NCI-H226 (cell line): Measurements from ENCODE around the gene CORO2A.
A peak's percentile ranks its signal among the peaks of the same experiment; 100 is the strongest.

Experiments
- DNase-seq: peaks from one replicate; pipeline ENCODE4 v3.0.0-alpha.2; 2015

CORO2A gene

GRCh38 chr9:98162613-98163012, 29.8 kb downstream of the CORO2A start:
- no peak for DNase-seq

DNA sequence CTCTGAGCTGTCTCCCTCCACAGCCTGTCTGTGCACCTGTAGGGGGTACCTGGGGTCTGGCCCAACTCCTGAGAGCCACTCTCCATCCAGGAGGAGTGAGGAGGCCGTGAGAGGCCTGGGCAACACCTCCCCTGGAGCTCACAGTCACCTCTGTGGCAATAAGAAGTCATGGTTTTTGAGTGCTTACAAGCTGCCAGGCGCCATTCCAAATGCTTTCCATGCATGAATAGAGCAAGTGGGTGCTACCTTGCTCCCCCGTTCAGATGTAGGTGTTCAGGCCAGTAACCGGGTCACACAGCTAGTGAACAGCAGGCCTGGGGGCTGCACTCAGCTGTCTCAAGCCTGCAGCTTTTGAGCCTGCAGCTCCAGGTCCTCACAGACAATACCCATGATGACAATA, 30.6 kb downstream of the CORO2A start:
- DNase-seq = no peak

GRCh38 chr9:98159790-98160189, 32.6 kb downstream of the CORO2A start:
- no peak for DNase-seq

- no peak for DNase-seq
Observed at GRCh38 chr9:98159301-98159700, 33.1 kb downstream of the CORO2A start.

DNA sequence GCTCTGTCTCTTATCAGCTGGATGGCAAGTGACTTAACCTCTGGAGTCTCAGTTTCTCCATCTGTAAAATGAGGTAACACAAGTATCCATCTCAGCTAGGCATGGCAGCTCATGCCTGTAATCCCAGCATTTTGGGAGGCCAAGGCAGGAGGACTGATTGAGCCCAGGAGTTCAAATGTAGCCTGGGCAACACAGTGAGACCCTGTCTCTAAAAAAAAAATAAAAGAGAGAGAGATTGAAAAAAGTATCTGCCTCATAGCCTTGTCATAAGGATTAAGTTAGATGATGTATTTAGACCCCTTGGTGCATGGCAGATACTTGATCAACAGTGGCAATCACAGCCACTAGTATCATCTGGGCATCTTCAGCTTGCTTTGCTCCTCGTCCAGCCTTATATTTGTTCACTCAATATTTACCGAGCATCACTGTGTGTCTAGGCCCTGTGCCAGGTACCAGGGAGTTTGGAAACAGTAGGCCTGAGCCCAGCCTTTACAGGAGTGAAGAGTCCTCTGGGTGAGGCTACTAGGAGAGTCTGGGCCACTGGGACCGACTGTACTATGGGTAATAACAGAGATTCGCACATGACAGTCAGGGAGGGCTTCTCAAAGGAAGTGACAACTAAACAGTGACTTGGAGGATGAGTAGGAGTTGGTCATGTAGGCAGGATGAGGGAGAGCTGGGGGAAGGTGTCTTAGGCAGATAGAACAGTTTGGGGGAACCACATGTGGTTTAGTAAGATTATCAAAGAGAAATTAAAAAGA, 34.2 kb downstream of the CORO2A start:
- no peak for DNase-seq

GRCh38 chr9:98157372-98157771, 35.1 kb downstream of the CORO2A start:
- DNase-seq = no peak

DNA sequence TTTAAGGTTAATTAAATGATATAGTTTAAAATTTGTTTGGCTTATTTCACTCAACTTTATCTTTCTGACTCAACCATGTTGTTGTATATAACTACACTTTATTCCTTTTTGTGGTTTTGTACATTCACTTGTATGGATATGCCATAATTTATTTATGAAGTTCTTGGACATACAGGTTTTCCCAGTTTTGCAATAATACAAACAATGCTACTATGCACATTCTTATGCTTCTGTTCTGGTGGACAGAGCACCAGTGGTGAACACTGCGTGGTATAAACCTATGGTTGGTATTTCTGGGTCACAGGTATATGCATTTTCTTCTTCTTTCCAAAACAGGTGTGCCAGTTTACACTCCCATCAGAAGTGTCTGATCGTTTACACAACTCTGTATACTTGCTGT, 37.8 kb downstream of the CORO2A start:
- no peak for DNase-seq

GRCh38 chr9:98152526-98152925, 39.9 kb downstream of the CORO2A start:
- no peak for DNase-seq

- DNase-seq = no peak
Observed at GRCh38 chr9:98150721-98151120, 41.7 kb downstream of the CORO2A start.

GRCh38 chr9:98150164-98150563, 42.3 kb downstream of the CORO2A start:
- no peak for DNase-seq

DNA sequence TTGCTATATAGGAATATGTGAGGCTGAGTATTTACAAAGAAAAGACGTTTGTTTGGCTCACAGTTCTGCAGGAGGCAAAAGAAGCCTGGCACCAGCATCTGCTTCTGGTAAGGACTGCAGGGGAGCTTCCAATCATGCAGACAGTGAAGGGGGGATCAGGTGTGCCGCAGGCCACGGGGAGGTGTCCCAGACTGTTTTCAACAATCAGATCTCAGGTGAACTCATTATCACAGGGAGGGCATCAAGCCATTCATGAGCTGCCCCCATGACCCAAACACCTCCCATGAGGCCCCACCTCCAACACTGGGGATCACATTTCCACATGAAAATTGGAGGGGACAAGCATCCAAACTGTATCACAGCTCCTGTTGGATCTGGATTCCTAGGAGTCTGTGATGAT, 43.0 kb downstream of the CORO2A start:
- DNase-seq = no peak

DNA sequence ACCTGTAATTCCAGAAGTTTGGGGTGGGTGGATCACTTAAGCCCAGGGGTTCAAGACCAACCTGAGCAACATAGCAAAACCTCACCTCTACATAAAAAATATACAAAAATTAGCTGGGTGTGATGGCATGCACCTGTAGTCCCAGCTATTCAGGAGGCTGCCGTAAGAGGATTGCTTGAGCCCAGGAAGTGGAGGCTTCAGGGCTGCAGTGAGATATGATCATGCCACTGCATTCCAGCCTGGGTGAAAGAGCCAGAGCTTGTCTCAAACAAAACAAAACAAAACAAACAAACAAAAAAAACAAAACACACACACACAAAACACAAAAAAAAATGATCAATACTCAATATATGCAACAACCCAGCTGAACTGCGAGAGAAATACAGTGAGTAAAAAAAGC, 44.0 kb downstream of the CORO2A start:
- no peak for DNase-seq

DNA sequence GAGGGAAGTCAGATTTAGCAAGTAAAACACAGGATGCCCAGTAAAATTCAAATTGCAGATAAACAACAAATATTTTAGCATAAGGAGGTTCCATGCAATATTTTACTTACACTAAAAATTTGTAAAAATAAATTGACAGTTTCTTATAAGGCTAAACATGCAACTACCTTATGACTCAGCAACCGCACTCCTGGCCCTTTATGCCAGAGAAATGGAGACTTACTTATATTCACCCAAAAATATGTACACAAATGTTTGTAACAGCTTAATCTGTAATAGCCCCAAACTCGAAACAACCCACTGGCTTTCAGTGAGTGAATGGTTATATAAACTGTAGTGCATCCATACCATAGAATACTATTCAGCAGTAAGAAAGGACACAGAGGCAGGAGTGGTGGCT, 44.9 kb downstream of the CORO2A start:
- DNase-seq = no peak

DNA sequence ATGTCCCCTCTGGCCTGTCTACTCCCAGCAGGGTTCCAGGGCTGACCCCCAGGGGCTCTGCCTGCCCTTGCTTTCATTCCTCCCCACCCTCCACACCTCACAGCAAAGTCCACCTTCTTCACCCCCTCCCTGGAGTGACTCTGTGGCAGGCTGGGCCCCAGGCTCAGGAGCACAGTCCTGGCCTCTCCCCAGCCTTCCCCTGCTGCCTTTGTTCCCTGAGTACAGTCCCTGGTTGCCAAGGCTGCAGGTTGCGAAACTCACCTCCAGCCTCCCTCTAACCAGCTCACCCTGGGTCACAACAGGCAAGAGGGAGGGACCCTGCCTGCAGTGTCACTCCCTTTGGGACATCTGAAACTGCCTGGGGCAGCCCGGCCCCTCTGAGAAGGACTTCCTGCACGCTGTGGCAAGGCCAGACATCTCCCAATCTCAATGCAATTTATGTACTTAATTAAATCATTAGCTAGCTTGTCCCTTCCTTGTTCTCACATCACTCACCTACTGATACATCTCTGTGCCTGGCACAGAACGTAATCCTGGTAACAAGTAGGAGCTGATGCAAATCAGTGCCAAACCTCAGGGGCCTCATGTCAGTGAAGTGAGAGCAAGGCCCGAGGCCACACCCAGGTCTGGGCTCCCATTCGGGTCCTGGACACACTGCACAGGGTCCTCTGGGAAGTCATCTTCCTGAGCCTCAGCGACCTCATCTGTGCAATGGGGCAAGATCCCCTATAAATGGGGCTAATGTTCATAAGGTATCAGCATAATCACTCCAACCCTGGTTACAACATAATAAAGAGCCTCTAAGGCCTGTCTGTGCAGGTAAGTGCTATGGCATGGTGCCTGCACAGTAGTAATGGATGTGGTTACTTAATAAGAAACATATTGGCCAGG, 46.1 kb downstream of the CORO2A start:
- peak; percentile 26 for DNase-seq

GRCh38 chr9:98144631-98145030, 47.8 kb downstream of the CORO2A start:
- no peak for DNase-seq

GRCh38 chr9:98144076-98144475, 48.4 kb downstream of the CORO2A start:
- DNase-seq = no peak

DNA sequence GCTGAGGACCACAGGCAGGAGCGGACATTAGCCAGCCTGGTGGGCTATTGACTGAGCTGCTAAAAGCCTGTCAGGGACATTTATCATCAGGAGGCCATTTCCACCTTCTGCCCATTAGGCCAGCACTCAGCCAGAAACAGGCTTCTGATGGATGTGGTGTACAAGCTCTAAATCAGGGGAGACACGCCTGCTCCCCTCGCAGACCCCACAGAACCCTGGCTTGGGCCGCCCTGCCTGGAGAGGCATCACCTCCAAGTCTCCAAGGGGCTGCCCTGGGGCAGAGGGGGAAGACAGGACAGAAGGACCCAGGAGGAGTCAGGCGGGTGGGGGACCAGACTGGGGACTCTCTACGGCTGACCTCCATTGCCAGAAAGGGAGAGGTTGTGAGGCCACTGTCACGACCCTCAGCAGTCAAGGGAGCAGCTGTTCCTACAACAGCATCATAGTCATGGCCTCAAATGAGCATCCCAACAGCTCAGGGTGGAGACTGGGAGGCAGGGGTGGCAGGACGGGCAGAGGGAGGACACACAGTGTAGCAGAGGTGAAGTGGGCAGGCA, 49.4 kb downstream of the CORO2A start:
- DNase-seq = no peak

DNA sequence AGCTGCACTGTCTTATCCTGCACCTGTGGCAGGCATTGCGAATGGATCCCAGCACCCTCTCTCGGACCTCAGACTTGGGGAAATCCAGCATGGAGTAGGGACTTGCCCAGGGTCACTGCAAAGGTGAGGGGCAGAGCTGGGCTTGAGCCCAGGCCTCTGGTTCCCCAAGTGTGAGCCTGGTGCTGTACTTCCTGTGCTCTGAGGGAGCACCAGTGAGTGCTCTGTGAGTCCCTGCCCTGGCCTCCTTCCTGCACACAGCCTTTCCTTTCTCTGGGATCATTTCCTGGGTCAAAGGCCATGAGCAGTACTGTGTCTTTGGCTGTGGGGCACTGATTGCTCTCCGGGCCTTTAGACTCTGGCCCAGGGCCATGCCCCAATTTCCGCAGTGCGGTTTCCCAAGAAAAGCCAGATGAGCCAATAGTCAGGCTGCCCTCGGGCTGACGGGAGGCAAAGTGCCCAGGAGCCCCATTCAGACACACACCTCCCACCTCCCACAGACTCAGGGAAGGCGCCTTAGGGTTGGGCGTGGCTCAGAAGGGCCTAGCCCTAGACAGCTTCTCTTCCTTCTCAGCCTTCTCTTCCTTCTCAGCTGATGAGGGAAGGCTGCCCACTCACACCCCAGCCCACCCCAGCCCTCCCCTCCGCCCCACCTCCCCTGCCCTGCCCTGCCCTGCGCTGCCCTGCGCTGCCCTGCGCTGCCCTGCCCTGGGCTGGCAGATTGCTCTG, 50.1 kb downstream of the CORO2A start:
- DNase-seq = peak; percentile 91

DNA sequence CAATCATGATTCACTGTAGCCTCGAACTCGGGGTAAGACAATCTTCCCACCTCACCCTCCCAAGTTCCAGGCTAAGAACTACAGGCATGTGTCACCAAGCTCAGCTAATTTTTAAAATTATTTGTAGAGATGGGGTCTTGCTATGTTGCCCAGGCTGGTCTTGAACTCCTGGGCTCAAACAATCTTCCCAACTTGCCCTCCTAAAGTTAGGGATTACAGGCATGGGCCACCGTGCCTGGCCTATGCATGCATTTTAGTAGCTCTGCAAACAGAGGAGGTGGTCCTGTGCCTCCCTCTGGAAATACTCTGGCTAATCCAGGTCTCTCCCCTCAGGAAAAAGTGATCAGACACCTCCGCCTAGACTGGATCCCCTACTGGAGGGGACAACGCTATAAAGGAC, 51.9 kb downstream of the CORO2A start:
- DNase-seq = no peak

- no peak for DNase-seq
Observed at GRCh38 chr9:98136489-98136888, 55.9 kb downstream of the CORO2A start.

DNA sequence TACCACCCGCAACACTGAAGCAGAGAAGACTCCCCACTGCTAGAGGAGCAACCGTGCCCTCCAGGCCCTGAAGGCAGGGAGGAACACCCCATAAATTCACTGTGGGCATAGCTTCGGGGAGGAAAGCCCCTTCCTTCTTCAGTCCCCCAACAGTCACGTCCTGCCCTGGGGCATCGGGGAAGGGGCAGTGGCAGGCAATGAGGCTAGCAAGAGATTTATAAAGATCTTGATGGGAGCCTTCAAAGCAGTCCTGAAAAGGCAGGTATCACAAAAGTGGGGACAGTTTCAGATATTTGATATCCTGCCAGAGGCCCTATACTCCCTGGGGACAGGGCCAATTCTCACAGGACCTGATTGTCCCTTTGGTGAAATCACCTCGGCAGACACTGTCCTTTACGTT, 56.5 kb downstream of the CORO2A start:
- DNase-seq = no peak

- DNase-seq = no peak
Observed at GRCh38 chr9:98135558-98135934, 56.9 kb downstream of the CORO2A start.
